AG09309 (cell line): Measurements from ENCODE around the gene RPL36.
"Not testable (repeated sequence)": the region's sequence is repeated elsewhere in the genome, so short reads cannot be mapped to it uniquely, and the experiment has no call there.

ENCODE experiments used
- DNase-seq: peaks from one replicate; pipeline ENCODE4 v3.0.0-alpha.2; 2010; ENCODE audit warnings: low read depth
- H3K4me3 ChIP-seq: 2 replicates; pipeline ENCODE4 v1.5.1; 2011; ENCODE audit warnings: mild to moderate bottlenecking, low read depth, low read length, moderate library complexity; ENCODE audit not compliant: control insufficient read depth
- CTCF ChIP-seq: IDR thresholded peaks from 2 replicates; pipeline ENCODE4 v1.5.1; 2011; ENCODE audit warnings: mild to moderate bottlenecking, low read depth, low read length, inconsistent platforms; ENCODE audit not compliant: insufficient read depth, control insufficient read depth; ENCODE audit errors: missing control alignments

RPL36 gene

GRCh38 chr19:5717215-5717935, 27.3 kb downstream of the RPL36 start:
- TF ChIP-seq CTCF, result no peak
- peak overlapping the region; percentile 63 for H3K4me3 ChIP-seq
- no peak for DNase-seq

- no peak for DNase-seq
- peak overlapping the region; percentile 63 for H3K4me3 ChIP-seq
- no peak for TF ChIP-seq CTCF
These were observed 28.0 kb downstream of the RPL36 start for GRCh38 chr19:5718037-5718578.

GRCh38 chr19:5718579-5719273, 28.6 kb downstream of the RPL36 start:
- peak; percentile 88 for DNase-seq
- no peak for TF ChIP-seq CTCF
- peak overlapping the region; percentile 63 for H3K4me3 ChIP-seq

GRCh38 chr19:5719274-5719960, 29.3 kb downstream of the RPL36 start:
- no peak for TF ChIP-seq CTCF
- H3K4me3 ChIP-seq, result peak overlapping the region; percentile 63
- DNase-seq, result no peak

GRCh38 chr19:5719961-5720790, 30.1 kb downstream of the RPL36 start, which contains the start of the genes CATSPERD and LONP1:
TSS of gene CATSPERD (plus strand) at chr19:5720637. CDS start at chr19:5720738, 101 bp downstream.
TSS of gene LONP1 (minus strand) at chr19:5720146. CDS start at chr19:5720132, 14 bp downstream.
- TF ChIP-seq CTCF, result peak; percentile 94
- H3K4me3 ChIP-seq, result peak within 1 kb of the TSS; percentile 63
- DNase-seq, result peak; percentile 92

GRCh38 chr19:5727453-5728050, 37.5 kb downstream of the RPL36 start:
- no peak for TF ChIP-seq CTCF
- no peak overlapping the region for H3K4me3 ChIP-seq
- no peak for DNase-seq

GRCh38 chr19:5733172-5733571, 43.1 kb downstream of the RPL36 start:
- DNase-seq, H3K4me3 ChIP-seq: not testable (repeated sequence)
